MG63 (cell line): ENCODE data around the gene DCXR. TPM values are rescaled to one million over a fixed set of nuclear protein-coding genes. Genes with fewer than 3 reads are reported as not detected.
A peak's percentile ranks its signal among the peaks of the same experiment; 100 is the strongest.

Experiments used
- DNase-seq: peaks from one replicate; pipeline ENCODE4 v3.0.0-alpha.2; 2020
- H3K27me3 ChIP-seq: fragments of 250-450 bp; sonication (Bioruptor Pico); 2 replicates; pipeline ENCODE4 v1.5.1; 2020; ENCODE audit warnings: mild to moderate bottlenecking, moderate library complexity
- H3K36me3 ChIP-seq: fragments of 250-450 bp; sonication (Bioruptor Pico); 2 replicates; pipeline ENCODE4 v1.5.1; 2020; ENCODE audit warnings: mild to moderate bottlenecking, moderate library complexity
- H3K4me3 ChIP-seq: fragments of 250-450 bp; sonication (Bioruptor Pico); 2 replicates; pipeline ENCODE4 v1.5.1; 2020; ENCODE audit warnings: mild to moderate bottlenecking, moderate library complexity
- H3K9me3 ChIP-seq: fragments of 250-450 bp; sonication (Bioruptor Pico); 2 replicates; pipeline ENCODE4 v1.5.1; 2020; ENCODE audit warnings: mild to moderate bottlenecking, moderate library complexity
- total RNA-seq: library from RNA; depleted of rRNA; stranded (reverse); fragments of >200 nt; shearing (Covaris generic); gene quantifications from 2 replicates; pipeline ENCODE4 v1.2.3, GENCODE V29; 2014; ENCODE audit warnings: low replicate concordance

The DCXR gene
- total RNA-seq, 1 experiment from 2014 or later = 73.1 TPM

- Histone ChIP-seq H3K9me3 (no peaks in the 10 kb centered on the region), H3K27me3 (no peaks in the 10 kb centered on the region), H3K36me3 (peaks cover 22% of the 10 kb centered on the region), H3K4me3 (peak within 1 kb of the TSS; percentile 94)
- peak; percentile 100 for DNase-seq
Measured at GRCh38 chr17:82022981-82023446, 14.5 kb downstream of the DCXR start, which contains the start of gene LRRC45. Gene LRRC45, plus strand, starts transcription at chr17:82023305. Its CDS starts 339 bp downstream, at chr17:82023644.

- DNase-seq = no peak
- peaks cover 25% of the 10 kb centered on the region for H3K36me3 ChIP-seq
- peak within 1 kb of the TSS; percentile 94 for H3K4me3 ChIP-seq
- no peaks in the 10 kb centered on the region for H3K27me3 ChIP-seq
- no peaks in the 10 kb centered on the region for H3K9me3 ChIP-seq
Measured at GRCh38 chr17:82022310-82022980, 15.1 kb downstream of the DCXR start, which contains the start of gene CENPX. Gene CENPX, minus strand, starts transcription at chr17:82022878. Its CDS starts 17 bp downstream, at chr17:82022861.

GRCh38 chr17:82021900-82022309 lies 15.6 kb downstream of the DCXR start:
- Histone ChIP-seq H3K36me3 (peaks cover 25% of the 10 kb centered on the region), H3K4me3 (peak overlapping the region; percentile 94), H3K27me3 (no peaks in the 10 kb centered on the region), H3K9me3 (no peaks in the 10 kb centered on the region)
- peak; percentile 46 for DNase-seq

GRCh38 chr17:82021107-82021899 lies 16.2 kb downstream of the DCXR start:
- DNase-seq = peak; percentile 75

GRCh38 chr17:82020572-82021106 lies 16.9 kb downstream of the DCXR start:
- Histone ChIP-seq H3K36me3 (peaks cover 21% of the 10 kb centered on the region), H3K4me3 (peak overlapping the region; percentile 94; the same call in 1 of the 2 replicates), H3K27me3 (no peaks in the 10 kb centered on the region), H3K9me3 (no peaks in the 10 kb centered on the region)
- DNase-seq = no peak

More at GRCh38 chr17:82021107-82021899, 16.2 kb downstream of the DCXR start:
- peak overlapping the region; percentile 94 for H3K4me3 ChIP-seq
- no peaks in the 10 kb centered on the region for H3K9me3 ChIP-seq
- H3K36me3 ChIP-seq = peaks cover 21% of the 10 kb centered on the region
- H3K27me3 ChIP-seq = no peaks in the 10 kb centered on the region

- H3K36me3 ChIP-seq = peaks cover 21% of the 10 kb centered on the region
- DNase-seq = peak; percentile 62
- no peak overlapping the region for H3K4me3 ChIP-seq
- no peaks in the 10 kb centered on the region for H3K27me3 ChIP-seq
- H3K9me3 ChIP-seq = no peaks in the 10 kb centered on the region
Measured at GRCh38 chr17:82019690-82020571, 17.6 kb downstream of the DCXR start.

- no peak for DNase-seq
Measured at GRCh38 chr17:82018989-82019689, 18.4 kb downstream of the DCXR start.

GRCh38 chr17:82018152-82018988 lies 19.1 kb downstream of the DCXR start:
- no peak for DNase-seq
- H3K27me3 ChIP-seq = no peaks in the 10 kb centered on the region

More at GRCh38 chr17:82018989-82019689, 18.4 kb downstream of the DCXR start:
- Histone ChIP-seq H3K36me3 (peaks cover 21% of the 10 kb centered on the region), H3K27me3 (no peaks in the 10 kb centered on the region), H3K9me3 (no peaks in the 10 kb centered on the region), H3K4me3 (no peak overlapping the region)

GRCh38 chr17:82017612-82018151 lies 19.8 kb downstream of the DCXR start:
- H3K27me3 ChIP-seq = no peaks in the 10 kb centered on the region
- H3K4me3 ChIP-seq = no peak overlapping the region
- H3K9me3 ChIP-seq = no peaks in the 10 kb centered on the region
- H3K36me3 ChIP-seq = peaks cover 21% of the 10 kb centered on the region
- no peak for DNase-seq

More at GRCh38 chr17:82018152-82018988, 19.1 kb downstream of the DCXR start:
- H3K9me3 ChIP-seq = no peaks in the 10 kb centered on the region
- peaks cover 21% of the 10 kb centered on the region for H3K36me3 ChIP-seq
- no peak overlapping the region for H3K4me3 ChIP-seq

GRCh38 chr17:82016875-82017459 lies 20.5 kb downstream of the DCXR start:
- no peaks in the 10 kb centered on the region for H3K27me3 ChIP-seq
- no peaks in the 10 kb centered on the region for H3K9me3 ChIP-seq
- no peak overlapping the region for H3K4me3 ChIP-seq
- no peak for DNase-seq
- H3K36me3 ChIP-seq = peaks cover 21% of the 10 kb centered on the region

GRCh38 chr17:82016061-82016874 lies 21.2 kb downstream of the DCXR start:
- Histone ChIP-seq H3K36me3 (peaks cover 21% of the 10 kb centered on the region), H3K27me3 (no peaks in the 10 kb centered on the region), H3K4me3 (no peak overlapping the region), H3K9me3 (no peaks in the 10 kb centered on the region)
- no peak for DNase-seq

- H3K36me3 ChIP-seq = peaks cover 21% of the 10 kb centered on the region
- H3K27me3 ChIP-seq = no peaks in the 10 kb centered on the region
- H3K9me3 ChIP-seq = no peaks in the 10 kb centered on the region
- DNase-seq = no peak
- H3K4me3 ChIP-seq = no peak overlapping the region
Measured at GRCh38 chr17:82015311-82015971, 22.1 kb downstream of the DCXR start.

GRCh38 chr17:82014971-82015310 lies 22.6 kb downstream of the DCXR start:
- DNase-seq = no peak
- no peaks in the 10 kb centered on the region for H3K9me3 ChIP-seq
- no peak overlapping the region for H3K4me3 ChIP-seq
- no peaks in the 10 kb centered on the region for H3K27me3 ChIP-seq
- peaks cover 19% of the 10 kb centered on the region for H3K36me3 ChIP-seq
